Nephron progenitor cell (in vitro differentiated cells): ENCODE data around the gene CCR2.
"Not testable (repeated sequence)": the region's sequence is repeated elsewhere in the genome, so short reads cannot be mapped to it uniquely, and the experiment has no call there.

Experiments used
- DNase-seq: peaks from one replicate; pipeline ENCODE4 v3.0.0; 2021
- H3K27ac Mint-ChIP-seq: 2 replicates; pipeline ENCODE4 v1.8.0; 2021; ENCODE audit warnings: mild to moderate bottlenecking, moderate library complexity, mixed read lengths
- H3K27me3 Mint-ChIP-seq: 2 replicates; pipeline ENCODE4 v1.8.0; 2021; ENCODE audit warnings: mild to moderate bottlenecking, low read depth, mixed read lengths; ENCODE audit not compliant: poor library complexity
- H3K36me3 Mint-ChIP-seq: 2 replicates; pipeline ENCODE4 v1.8.0; 2021; ENCODE audit warnings: low read depth, mixed read lengths
- H3K4me1 Mint-ChIP-seq: 2 replicates; pipeline ENCODE4 v1.8.0; 2021; ENCODE audit warnings: mixed read lengths
- H3K4me3 Mint-ChIP-seq: 2 replicates; pipeline ENCODE4 v1.8.0; 2021; ENCODE audit warnings: mild to moderate bottlenecking, moderate library complexity, mixed read lengths
- H3K9me3 Mint-ChIP-seq: 2 replicates; pipeline ENCODE4 v1.8.0; 2021; ENCODE audit warnings: mild to moderate bottlenecking, moderate library complexity, mixed read lengths
- CTCF ChIP-seq: fragments of 200-600 bp; sonication (generic); IDR thresholded peaks from 2 replicates; pipeline ENCODE4 v1.5.0; 2021; ENCODE audit warnings: antibody characterized with exemption

The CCR2 gene

GRCh38 chr3:46318207-46318927 is 35.5 kb upstream of the CCR2 start:
- Mint-ChIP-seq H3K36me3 (no peaks in the 10 kb centered on the region), H3K27me3 (peaks cover 21% of the 10 kb centered on the region), H3K9me3 (peaks cover 9% of the 10 kb centered on the region), H3K4me3 (no peak overlapping the region), H3K27ac (no peak overlapping the region), H3K4me1 (no peaks in the 10 kb centered on the region)
- no peak for DNase-seq
- no peak for TF ChIP-seq CTCF

DNA sequence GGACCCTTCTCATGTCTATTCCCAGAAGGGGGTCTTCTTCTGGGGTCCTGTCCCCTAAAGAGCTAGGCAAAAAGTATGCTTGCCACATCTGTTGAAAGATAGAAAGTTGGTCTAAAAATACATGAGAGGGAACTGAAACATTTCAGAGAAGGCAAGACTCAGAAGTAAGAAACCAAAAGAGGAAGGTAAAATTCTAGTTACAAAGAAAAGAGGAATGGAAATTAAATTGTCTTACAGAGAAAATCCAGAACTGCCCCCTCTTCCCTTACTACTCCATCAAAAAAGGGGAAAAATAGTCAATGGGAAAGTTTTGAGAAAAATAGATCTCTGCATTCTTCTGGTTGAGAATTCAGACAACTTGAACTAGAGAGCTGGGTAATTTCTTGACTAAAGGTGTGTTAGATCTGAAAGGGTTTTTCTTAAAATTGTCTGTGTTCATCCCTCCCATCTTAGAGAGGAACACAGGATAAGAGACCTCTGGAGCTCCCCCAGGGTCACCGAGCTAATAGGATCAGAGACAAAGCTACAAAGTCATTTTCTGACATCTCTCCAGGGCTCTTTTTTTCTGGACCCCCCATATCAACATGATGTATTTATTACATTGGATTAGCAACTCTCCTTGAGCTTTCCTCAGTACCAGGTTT is 32.3 kb upstream of the CCR2 start:
- TF ChIP-seq CTCF = no peak
- H3K4me1 Mint-ChIP-seq = no peaks in the 10 kb centered on the region
- no peak overlapping the region for H3K27ac Mint-ChIP-seq
- no peaks in the 10 kb centered on the region for H3K36me3 Mint-ChIP-seq
- peaks cover 31% of the 10 kb centered on the region for H3K27me3 Mint-ChIP-seq
- no peak overlapping the region for H3K4me3 Mint-ChIP-seq
- DNase-seq = no peak
- H3K9me3 Mint-ChIP-seq = peaks cover 4% of the 10 kb centered on the region

- H3K27ac Mint-ChIP-seq = no peak overlapping the region
- no peaks in the 10 kb centered on the region for H3K4me1 Mint-ChIP-seq
- TF ChIP-seq CTCF = no peak
- H3K9me3 Mint-ChIP-seq = no peaks in the 10 kb centered on the region
- H3K36me3 Mint-ChIP-seq = no peaks in the 10 kb centered on the region
- H3K4me3 Mint-ChIP-seq = no peak overlapping the region
- H3K27me3 Mint-ChIP-seq = peaks cover 27% of the 10 kb centered on the region
- no peak for DNase-seq
Observed at GRCh38 chr3:46324036-46324435, 29.9 kb upstream of the CCR2 start.

- Mint-ChIP-seq H3K9me3 (no peaks in the 10 kb centered on the region), H3K4me3 (no peak overlapping the region)
- TF ChIP-seq CTCF = no peak
Observed at GRCh38 chr3:46325645-46326300, 28.1 kb upstream of the CCR2 start.

GRCh38 chr3:46330676-46331075 is 23.2 kb upstream of the CCR2 start:
- not testable (repeated sequence) for H3K27ac Mint-ChIP-seq, H3K4me1 Mint-ChIP-seq, H3K36me3 Mint-ChIP-seq, H3K27me3 Mint-ChIP-seq, H3K4me3 Mint-ChIP-seq, DNase-seq
- peaks cover 16% of the 10 kb centered on the region for H3K9me3 Mint-ChIP-seq

More at GRCh38 chr3:46325645-46326300, 28.1 kb upstream of the CCR2 start:
- Mint-ChIP-seq H3K27ac (no peak overlapping the region), H3K4me1 (no peaks in the 10 kb centered on the region), H3K36me3 (no peaks in the 10 kb centered on the region), H3K27me3 (peaks cover 26% of the 10 kb centered on the region)
- no peak for DNase-seq

GRCh38 chr3:46334741-46335478 is 19.0 kb upstream of the CCR2 start:
- no peak for TF ChIP-seq CTCF
- Mint-ChIP-seq H3K4me3 (no peak overlapping the region), H3K27me3 (peaks cover 3% of the 10 kb centered on the region), H3K9me3 (peaks cover 44% of the 10 kb centered on the region), H3K4me1 (peaks cover 13% of the 10 kb centered on the region), H3K36me3 (peaks cover 6% of the 10 kb centered on the region), H3K27ac (peak overlapping the region; percentile 93)
- DNase-seq = no peak
